Tibial artery (tissue), 4 donors: ENCODE results near the gene NRXN3.

Experiments
- DNase-seq, 2 donors: peaks; one replicate each; pipeline ENCODE4 v3.0.0-alpha.2; 2019
- H3K27ac ChIP-seq, 2 donors: fragments of 200-600 bp; sonication (generic) in 1 of 2; 1 replicate in 1 of 2; 2 replicates in 1 of 2; pipeline ENCODE4 v1.5.1; 2018 to 2019; ENCODE audit warnings: mild to moderate bottlenecking in 1 of 2
- H3K27me3 ChIP-seq, 2 donors: fragments of 200-600 bp; sonication (generic) in 1 of 2; one replicate each; pipeline versions ENCODE4 v1.5.1 to v1.6.0; 2016 to 2019
- H3K36me3 ChIP-seq, 3 donors: fragments of 200-600 bp; sonication (generic) in 2 of 3; one replicate each; pipeline ENCODE4 v1.5.1; 2016 to 2019; ENCODE audit warnings: mild to moderate bottlenecking in 2 of 3
- H3K4me1 ChIP-seq, 4 donors: fragments of 200-600 bp; sonication (generic) in 2 of 4; 1 replicate in 3 of 4; 2 replicates in 1 of 4; pipeline ENCODE4 v1.5.1; 2016 to 2019
- H3K4me3 ChIP-seq, 2 donors: fragments of 200-600 bp; sonication (generic) in 1 of 2; 1 replicate in 1 of 2; 2 replicates in 1 of 2; pipeline ENCODE4 v1.5.1; 2018 to 2019; ENCODE audit warnings: mild to moderate bottlenecking in 2 of 2
- H3K9me3 ChIP-seq, 3 donors: fragments of 200-600 bp; sonication (generic) in 1 of 3; one replicate each; pipeline ENCODE4 v1.5.1; 2016 to 2019
- CTCF ChIP-seq, 2 experiments: fragments of 200-600 bp in 1 of 2; fragments of 450-650 bp in 1 of 2; IDR thresholded peaks; one replicate each; pipeline ENCODE4 v1.5.1; 2017 to 2019; ENCODE audit warnings: antibody characterized with exemption in 2 of 2, mild to moderate bottlenecking in 1 of 2, moderate library complexity in 1 of 2
- intact Hi-C: fragments of 100-400 bp; cut with DNase I; formaldehyde crosslinking; loops from one replicate; pipeline ENCODE4 v1.15.0; 2023; ENCODE audit warnings: low total_unique reads

Gene NRXN3

GRCh38 chr14:79695307-79695706, 1525.1 kb downstream of the NRXN3 start:
- intact Hi-C loops = no loop called here
- Histone ChIP-seq H3K36me3 (no peaks in the 10 kb centered on the region), H3K4me1 (no peaks in the 10 kb centered on the region), H3K4me3 (no peak overlapping the region), H3K9me3 (no peaks in the 10 kb centered on the region), H3K27me3 (no peaks in the 10 kb centered on the region), H3K27ac (no peak overlapping the region)
- DNase-seq = no peak
- no peak for TF ChIP-seq CTCF (IDR thresholded peaks at IDR 0.05)

GRCh38 chr14:79698298-79698711, 1528.1 kb downstream of the NRXN3 start:
- no peak overlapping the region for H3K4me3 ChIP-seq
- no peaks in the 10 kb centered on the region for H3K27me3 ChIP-seq
- no peaks in the 10 kb centered on the region for H3K9me3 ChIP-seq
- intact Hi-C loops = no loop called here
- H3K4me1 ChIP-seq = no peaks in the 10 kb centered on the region
- TF ChIP-seq CTCF (IDR thresholded peaks at IDR 0.05) = no peak
- H3K36me3 ChIP-seq = no peaks in the 10 kb centered on the region
- H3K27ac ChIP-seq = no peak overlapping the region
- DNase-seq = no peak

GRCh38 chr14:79699206-79699605, 1529.0 kb downstream of the NRXN3 start:
- Histone ChIP-seq H3K27ac (no peak overlapping the region), H3K4me3 (no peak overlapping the region), H3K9me3 (no peaks in the 10 kb centered on the region), H3K27me3 (no peaks in the 10 kb centered on the region), H3K4me1 (no peaks in the 10 kb centered on the region), H3K36me3 (no peaks in the 10 kb centered on the region)
- DNase-seq = no peak
- TF ChIP-seq CTCF (IDR thresholded peaks at IDR 0.05) = no peak
- intact Hi-C loops = no loop called here

GRCh38 chr14:79701371-79701770, 1531.2 kb downstream of the NRXN3 start:
- no peaks in the 10 kb centered on the region for H3K4me1 ChIP-seq
- H3K4me3 ChIP-seq = no peak overlapping the region
- no peaks in the 10 kb centered on the region for H3K36me3 ChIP-seq
- no peak overlapping the region for H3K27ac ChIP-seq
- no peak for DNase-seq
- H3K9me3 ChIP-seq = no peaks in the 10 kb centered on the region
- H3K27me3 ChIP-seq = no peaks in the 10 kb centered on the region
- no peak for TF ChIP-seq CTCF (IDR thresholded peaks at IDR 0.05)
- intact Hi-C loops = no loop called here

- DNase-seq = no peak
- intact Hi-C loops = no loop called here
- no peak for TF ChIP-seq CTCF (IDR thresholded peaks at IDR 0.05)
- no peaks in the 10 kb centered on the region for H3K36me3 ChIP-seq
- no peaks in the 10 kb centered on the region for H3K27me3 ChIP-seq
- no peak overlapping the region for H3K27ac ChIP-seq
- H3K9me3 ChIP-seq = no peaks in the 10 kb centered on the region
- H3K4me3 ChIP-seq = no peak overlapping the region
- no peaks in the 10 kb centered on the region for H3K4me1 ChIP-seq
Observed at GRCh38 chr14:79702197-79702596, 1532.0 kb downstream of the NRXN3 start.

GRCh38 chr14:79703209-79703608, 1533.0 kb downstream of the NRXN3 start:
- intact Hi-C loops = no loop called here
- H3K4me1 ChIP-seq = no peaks in the 10 kb centered on the region

More at GRCh38 chr14:79703209-79703608, 1533.0 kb downstream of the NRXN3 start:
- no peak overlapping the region for H3K4me3 ChIP-seq
- H3K27ac ChIP-seq = no peak overlapping the region
- TF ChIP-seq CTCF (IDR thresholded peaks at IDR 0.05) = no peak
- no peaks in the 10 kb centered on the region for H3K27me3 ChIP-seq
- no peaks in the 10 kb centered on the region for H3K36me3 ChIP-seq
- DNase-seq = no peak
- H3K9me3 ChIP-seq = no peaks in the 10 kb centered on the region
